Endometrium (tissue), 2 donors: ENCODE results near the gene USP30.

Experiments
- FAIRE-seq: peaks from 2 replicates; lab custom pipeline; 2012; peaks lifted over from hg19 to GRCh38; lab: Jason Lieb, UNC
- donor health status: control.
- donor health status: control.

Gene USP30

DNA sequence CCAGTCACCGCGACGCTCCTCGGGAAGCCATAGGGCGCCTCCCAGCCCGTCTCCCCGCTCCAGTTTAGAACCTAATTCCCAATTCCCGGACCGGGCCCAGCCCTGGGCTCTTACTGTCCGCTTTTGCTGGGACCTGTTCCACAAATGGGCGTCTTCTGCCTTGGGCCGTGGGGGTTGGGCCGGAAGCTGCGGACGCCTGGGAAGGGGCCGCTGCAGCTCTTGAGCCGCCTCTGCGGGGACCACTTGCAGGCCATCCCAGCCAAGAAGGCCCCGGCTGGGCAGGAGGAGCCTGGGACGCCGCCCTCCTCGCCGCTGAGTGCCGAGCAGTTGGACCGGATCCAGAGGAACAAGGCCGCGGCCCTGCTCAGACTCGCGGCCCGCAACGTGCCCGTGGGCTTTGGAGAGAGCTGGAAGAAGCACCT lies 45.8 kb downstream of the USP30 start:
- FAIRE-seq, result no peak

DNA sequence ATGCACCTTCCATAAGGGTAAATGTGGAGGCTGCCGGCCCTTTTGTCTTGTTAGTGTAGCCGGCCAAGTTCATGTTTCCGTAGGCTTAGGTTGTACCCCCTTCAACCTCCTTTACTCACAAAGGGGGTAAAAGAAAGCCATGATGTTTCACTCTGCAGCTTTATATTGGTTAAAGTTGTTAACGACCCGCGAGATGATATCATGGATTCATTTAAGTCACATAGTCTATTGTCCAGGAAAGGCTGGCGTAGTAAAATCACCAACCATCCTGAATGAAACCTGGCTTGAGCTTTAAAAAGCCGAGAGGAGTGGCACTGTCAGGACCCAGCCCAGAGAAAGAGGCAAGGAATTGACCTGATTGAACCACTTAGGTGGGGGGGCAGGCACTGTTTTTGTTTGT lies 46.3 kb downstream of the USP30 start:
- FAIRE-seq, result no peak

DNA sequence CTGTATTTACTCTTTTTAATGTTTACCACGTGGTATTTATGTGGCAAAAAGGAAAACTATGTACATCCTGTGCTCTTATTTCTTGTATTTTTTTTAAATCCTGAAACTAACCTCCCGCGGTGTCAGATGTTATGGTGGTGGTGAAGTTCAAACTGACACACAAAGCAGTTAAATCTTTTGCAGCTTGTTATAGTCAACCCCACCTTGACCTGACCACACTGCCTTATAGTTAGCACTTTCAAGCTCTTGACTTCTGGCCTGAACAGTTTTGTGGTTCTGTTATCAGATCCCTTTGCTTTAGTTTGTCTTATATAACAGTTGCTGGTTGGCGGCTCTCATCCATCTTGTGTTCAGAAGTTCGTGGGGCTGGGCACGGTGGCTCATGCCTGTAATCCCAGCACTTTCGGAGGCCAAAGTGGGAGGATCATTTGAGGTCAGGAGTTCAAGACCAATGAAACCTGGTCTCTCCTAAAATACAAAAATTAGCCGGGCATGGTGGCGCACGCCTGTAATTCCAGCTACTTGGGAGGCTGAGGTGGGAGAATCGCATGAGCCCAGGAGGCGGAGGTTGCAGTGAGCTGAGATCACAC lies 47.1 kb downstream of the USP30 start:
- FAIRE-seq, result no peak

DNA sequence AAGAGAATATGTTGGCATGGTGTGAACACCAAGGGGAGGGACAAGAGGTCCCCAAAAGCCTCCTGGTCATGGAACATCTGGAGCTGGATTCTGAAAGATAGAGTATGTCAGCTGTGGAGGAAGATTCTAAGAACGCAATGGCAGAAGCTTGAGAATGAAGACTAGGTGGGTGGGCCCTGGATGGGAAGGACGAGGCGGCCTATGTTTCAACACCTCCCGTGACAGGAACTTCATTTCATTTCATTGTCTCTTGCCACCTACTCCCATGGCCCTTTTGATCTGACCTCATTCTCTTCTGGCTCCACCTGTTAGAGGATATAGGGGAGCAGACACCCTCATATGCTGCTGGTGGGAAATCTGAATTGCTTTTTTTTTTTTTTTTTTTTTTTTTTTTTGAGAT lies 48.4 kb downstream of the USP30 start:
- FAIRE-seq, result no peak

DNA sequence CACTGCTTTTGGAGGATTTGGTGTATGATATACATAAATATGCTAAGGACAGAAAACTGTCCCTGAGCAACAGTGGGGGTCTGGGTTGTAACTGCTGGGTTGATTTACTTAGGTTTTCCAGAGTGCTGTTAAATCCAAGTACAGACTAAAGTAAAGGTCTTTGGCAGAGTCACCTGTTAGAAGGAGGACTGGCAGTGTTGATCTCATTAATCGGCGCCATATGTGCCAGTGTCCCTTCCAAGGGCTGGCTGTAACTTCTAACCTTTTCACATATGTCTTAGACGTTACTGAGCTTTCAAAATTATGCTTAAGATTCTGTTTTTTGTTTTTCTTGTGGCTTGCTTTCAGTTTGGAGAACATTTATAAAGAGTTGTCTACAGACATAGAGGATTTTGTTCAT lies 50.1 kb downstream of the USP30 start:
- FAIRE-seq, result no peak

DNA sequence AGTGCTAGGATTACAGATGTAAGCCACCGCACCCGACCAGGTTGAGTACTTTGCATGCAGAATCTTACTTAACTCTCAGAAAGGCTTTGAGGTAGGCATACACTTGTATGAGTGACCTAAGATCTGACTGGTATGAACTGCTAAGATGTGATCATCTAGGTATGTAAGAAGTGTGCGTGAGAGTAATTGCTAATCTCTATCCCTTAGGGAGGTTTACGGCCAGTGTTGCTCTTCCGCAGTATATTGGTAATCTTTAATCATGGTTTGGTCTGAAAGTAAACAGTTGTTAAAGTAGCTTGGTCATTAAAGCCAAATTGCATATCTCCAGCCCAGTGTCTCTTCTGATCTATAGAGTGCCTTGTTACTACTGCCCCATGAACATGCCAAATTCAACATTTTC lies 52.8 kb downstream of the USP30 start:
- no peak for FAIRE-seq

DNA sequence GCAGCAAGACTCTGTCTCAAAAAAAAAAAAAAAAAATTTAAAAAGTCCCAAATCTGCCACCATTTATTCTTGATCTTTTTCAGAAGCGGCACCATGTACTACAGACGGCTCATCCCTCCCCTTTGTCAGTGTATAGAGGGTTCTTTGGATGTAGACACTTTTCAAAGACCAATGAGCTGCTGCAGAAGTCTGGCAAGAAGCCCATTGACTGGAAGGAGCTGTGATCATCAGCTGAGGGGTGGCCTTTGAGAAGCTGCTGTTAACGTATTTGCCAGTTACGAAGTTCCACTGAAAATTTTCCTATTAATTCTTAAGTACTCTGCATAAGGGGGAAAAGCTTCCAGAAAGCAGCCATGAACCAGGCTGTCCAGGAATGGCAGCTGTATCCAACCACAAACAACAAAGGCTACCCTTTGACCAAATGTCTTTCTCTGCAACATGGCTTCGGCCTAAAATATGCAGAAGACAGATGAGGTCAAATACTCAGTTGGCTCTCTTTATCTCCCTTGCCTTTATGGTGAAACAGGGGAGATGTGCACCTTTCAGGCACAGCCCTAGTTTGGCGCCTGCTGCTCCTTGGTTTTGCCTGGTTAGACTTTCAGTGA lies 57.5 kb downstream of the USP30 start:
- no peak for FAIRE-seq

DNA sequence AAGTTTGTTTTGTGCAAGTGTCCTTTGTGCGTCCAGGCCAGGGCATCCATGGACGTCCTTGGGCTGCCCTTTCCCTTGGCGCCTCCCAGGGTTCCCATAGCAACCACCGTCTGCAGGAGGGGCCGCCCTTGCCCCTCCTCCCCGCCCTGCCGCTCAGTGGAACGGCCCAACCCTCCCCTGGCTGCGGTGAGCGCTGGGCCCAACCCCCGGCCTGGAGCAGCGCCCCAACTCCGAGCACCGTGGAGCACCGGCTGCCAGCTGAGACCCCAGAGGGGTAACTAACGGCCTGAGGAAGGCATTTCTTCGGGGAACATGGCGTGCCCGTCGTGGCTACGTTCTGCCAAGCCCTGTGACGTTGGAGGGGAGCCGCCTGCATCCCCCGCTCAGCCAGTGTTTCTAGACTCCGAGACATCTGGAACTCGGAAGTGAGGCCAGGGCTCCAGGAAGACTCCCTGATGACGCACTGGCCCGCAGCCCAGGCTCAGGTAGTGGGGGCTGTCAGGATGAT lies 58.7 kb downstream of the USP30 start:
- FAIRE-seq, result no peak

DNA sequence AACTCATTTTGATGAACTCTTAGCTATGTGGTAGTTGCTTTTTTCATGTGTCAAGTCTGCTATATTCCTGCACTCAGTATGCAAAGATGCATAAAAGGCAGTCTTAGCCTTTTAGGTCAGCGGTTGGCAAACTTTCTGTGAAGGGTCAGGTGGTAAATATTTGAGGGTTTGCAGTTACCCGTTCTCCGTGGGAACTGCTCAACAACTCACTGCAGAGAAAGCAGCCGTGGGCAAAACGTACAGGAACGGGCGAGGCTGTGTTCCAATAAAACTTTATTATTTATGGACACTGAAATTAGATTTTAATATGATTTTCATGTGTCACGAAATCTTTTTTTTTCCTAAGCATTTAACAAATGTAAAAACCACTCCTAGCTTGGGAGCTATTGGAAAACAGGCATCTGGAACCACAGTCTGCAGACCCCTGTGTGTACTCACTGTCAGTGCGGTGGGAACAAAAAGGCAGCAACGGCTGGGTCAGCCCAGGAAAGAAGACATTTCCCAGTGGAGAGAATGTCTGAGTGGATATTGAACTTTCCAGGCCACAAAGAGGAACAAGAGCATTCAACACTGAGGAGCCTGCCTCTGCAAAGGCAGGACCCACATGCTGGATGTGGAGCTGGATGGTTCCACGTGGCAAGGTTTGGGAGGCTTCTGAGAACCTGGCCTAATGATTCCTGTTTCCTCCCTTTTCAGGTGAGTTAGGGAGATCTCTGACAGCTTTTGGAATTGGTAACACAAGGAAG lies 60.5 kb downstream of the USP30 start:
- FAIRE-seq, result no peak

DNA sequence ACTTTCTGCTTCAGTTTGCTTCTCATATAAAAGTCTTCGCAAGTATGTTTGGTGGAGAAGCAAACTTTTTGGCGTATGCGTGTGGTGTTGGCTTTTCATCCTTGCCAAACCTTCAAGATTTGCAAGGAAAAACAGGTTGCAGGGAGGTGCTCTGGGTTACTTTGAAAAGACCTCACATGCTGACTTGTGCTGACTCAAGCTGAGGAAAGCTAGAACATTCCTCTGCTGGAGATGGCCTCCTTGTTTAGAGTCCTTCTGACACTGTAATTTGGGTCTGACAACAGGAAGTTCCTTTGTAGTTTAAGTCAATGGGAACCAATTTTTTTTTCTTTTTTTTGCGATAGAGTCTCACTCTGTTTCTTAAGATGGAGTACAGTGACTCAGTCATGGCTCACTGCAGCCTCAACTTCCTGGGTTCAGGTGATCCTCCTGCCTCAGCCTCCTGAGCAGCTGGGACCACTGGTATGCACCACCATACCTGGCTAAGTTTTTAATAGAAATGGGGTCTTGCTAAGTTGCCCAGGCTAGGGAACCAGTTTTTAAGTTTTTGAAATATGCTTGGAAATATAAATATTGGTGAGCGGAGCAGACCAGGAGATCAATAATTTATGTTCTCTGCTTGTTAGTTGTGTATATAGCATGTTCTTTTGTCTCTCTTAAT lies 61.4 kb downstream of the USP30 start:
- FAIRE-seq, result no peak

DNA sequence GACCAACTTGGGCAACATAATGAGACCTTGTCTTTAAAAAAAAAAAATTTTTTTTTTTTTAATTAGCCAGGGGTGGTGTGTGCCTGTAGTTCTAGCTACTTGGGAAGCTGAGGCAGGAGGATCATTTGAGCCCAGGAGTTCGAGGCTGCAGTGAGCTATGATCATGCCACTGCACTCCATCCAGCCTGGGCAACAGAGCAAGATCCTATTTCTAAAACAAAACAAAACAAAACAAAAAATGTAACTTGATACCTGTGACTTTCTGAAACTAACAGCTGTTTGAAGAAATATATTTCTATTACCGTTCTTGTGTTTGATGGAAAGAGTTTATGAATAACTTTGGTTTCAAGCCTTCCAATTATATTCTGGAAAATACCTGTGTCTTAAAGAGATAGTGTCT lies 62.3 kb downstream of the USP30 start:
- no peak for FAIRE-seq

DNA sequence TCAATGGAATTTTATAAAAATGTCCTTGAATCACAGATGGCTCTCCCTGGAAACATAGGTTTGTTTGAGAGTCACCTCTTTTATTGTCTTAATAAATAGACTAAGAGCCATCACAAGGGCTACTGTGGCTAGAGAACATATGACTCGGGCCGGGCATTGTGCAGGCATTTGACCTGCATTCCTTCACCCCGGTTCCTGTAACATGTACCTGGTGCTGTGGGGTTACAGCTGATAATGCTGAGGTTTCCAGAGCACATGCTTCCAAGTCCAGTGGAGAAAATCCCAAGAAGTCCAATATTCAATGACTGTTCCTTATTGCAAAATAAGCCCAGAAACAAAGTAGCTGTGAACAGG lies 63.0 kb downstream of the USP30 start:
- no peak for FAIRE-seq

DNA sequence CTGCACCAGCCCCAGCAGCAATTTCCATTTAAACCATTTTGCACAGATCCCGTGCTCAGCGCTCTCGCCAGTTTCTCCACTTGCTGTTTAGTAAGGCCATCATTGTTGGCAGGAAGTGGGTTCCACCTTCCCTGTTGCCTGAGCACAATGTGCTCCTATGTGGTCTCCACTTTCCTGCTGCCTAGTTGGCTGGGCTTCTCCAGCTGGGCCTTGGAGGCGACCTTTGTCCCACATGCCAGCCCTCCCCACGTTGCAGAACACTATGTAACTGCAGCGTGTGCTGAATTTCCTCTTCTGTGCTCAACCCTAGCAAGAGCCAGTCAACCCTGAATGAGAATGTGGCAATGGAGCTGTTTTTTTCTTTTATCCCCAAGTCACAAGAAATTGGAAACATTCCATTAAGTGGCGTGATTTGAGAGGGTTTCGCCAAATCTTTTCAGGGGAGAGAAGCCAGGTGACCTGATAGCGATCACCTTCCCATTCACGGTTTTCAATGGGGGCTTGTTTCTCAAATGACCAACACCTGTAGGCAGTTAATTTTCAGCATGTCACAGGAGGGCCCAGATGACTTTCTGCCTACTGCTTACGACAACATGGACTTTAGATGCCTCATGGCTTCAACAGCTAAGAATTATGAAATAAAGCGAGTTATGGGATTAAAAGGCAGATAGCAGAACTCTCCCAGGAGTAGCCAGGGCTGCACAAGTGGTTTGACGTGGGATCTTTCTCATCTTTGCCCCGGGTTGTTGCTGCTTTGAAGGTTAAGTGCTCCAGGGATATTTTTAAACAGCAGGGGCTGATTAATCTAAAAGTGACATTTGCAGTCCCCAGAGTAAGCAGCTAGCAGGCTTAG lies 63.6 kb downstream of the USP30 start, which contains the start of gene ACACB:
Gene ACACB (plus strand): TSS at position 830 of the 853 bp plus-strand sequence. CDS start 22,819 bp downstream, outside the sequence.
- FAIRE-seq, result no peak

DNA sequence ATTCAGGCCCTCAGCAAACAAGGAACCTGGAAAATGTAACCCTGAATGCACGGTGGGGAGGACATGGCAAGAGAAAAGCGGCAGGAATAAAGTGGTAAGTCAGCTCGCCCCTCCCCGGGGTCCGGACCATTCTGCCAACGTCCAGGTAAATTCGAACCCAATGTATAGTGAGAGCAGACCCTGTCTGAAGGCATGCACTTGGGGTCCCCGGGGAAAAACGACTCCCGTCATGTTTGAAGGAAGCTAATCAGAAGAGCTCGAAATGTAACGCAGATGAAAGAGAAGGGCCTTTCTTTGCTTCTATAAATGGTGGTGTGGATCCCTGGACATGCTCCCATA lies 64.2 kb downstream of the USP30 start:
- no peak for FAIRE-seq

DNA sequence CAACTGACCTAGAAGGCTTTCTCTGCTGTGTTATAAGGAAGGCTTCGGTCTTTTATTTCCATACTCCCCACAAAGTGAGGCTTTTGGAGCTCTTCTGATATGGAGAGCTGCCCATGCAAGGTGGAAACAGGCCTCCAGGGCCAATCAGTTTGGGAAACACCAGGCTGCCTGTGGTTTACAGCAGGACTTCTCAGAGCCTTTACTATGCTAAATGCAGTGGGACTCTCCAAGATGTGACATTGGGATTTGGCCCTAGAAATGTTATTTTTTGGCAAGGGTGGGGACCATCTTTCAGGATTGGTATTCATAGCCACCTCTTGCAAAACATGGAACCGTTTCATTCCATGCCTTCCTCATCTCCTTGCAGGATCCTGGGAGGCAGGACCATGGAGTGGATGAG lies 67.7 kb downstream of the USP30 start:
- no peak for FAIRE-seq

DNA sequence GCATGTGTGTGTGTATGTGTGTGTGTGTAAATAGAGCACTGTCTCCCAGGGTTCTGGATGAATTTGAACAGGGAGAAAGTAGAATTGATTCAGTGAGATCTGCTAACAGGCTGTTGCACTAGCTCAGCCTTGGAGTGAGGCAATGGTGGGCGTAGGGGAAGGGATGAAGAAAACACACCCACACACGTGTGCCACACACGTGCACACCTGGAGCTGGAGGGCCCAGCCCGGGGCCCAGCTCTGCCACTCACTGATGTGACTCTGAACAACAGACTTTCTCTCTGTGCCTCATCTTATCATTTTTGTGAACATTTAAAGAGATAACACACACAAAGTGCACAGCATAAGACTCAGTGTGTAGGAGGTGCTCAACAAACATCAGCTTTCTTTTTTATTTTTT lies 68.2 kb downstream of the USP30 start:
- FAIRE-seq, result no peak

DNA sequence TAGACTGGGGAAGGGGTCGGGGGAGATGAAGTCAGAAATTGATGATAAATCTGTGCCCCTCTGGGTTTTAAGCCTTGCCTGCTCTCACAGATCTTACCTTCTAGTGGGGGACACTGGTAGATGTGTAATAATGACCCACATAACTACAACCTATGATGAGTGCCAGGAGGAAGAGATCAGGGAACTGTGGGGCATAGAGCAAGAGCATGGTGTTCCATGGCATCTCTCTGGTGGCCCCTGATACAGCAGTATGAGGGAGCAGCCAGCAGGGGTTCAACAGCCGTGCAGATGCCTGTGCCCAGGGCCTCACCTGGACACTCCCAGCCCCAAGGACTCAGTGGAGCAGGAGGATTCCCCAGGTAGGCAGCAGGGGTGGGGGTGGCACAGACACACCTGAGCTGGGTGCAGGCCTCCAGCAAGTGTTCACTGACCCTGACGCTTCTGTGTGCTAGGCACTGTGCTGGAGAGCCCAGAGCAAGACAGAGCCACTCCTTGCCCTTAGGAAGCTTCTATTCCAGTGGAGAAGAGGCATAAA lies 69.0 kb downstream of the USP30 start:
- FAIRE-seq, result no peak

DNA sequence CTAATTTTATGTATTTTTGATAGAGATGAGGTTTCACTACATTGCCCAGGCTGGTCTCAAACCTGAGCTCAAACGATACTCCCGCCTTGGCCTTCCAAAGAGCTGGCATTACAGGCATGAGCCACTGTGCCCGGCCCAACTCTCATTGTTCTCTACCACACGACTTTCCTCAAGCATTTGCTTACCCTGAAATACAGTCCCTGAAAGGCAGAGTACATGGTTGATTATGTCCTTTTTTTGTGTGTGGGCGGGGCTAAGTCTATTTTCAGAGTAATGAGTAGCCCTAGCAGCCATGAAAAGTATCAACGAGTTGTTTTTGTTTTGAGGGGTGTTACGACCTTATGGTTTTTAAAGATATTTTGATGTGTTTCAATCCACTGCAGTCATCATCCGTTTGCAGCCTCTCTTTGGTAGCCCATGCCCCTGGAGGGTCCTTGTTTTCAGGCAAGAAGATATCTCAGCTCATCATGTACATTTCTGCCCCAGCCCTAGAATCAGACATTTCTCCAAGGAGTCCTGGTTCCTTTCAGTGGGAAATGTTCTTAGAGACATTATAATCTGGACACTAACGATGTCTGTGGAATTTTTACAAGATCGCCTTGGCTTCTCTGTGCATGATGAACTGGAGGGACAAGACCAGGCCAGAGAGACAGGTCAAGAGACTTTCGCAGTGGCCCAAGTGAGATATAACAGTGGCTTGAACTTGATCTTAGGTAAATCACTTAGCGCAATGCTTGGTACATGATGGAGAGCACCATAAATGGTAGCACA lies 72.7 kb downstream of the USP30 start:
- FAIRE-seq, result no peak

DNA sequence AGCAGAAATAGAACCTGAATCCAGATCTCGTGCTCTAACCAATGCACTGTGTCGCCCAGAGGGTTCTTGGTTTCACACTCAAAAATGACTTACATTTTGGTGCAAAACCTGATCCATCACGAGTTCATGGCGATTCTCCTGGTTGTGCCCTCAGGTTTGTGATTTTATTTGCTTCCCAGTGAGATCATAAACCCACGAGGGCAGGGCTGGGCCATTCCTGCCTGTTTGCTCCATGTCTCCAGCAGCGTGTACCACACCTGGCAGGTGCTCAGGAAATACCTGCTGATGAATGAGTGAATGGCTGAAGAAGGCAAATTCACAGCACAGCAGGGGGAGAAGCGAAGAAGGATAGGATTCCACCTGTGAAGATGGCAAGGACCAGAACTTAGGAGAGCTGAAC lies 73.4 kb downstream of the USP30 start:
- FAIRE-seq, result no peak

DNA sequence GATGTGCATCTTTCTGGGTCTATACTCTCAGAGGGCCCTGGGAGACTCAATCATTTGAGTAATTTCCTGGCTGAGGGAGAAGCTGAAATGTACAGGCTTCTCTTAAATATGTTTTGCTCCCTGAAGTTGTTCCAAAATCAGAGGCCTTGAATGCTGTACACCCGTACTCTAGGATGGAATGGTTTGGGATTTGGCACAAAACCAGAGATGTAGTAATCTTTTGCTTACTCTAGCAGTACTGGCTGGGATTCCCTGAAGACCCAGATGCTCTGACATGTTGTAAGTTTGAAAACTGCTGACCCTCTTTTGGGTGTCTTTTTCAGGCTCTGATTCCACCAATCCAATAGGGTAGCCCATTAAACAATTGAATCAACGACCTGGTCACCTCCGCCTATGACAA lies 74.4 kb downstream of the USP30 start:
- no peak for FAIRE-seq
